HUDEP-2 (cell line): Measurements from ENCODE around the gene ANKS3.

ENCODE experiments used
- DNase-seq, 76 experiments: peaks; one replicate each; lab custom pipeline; 2025; ENCODE audit not compliant: unreplicated experiment in 76 of 76; lab: John Stamatoyannopoulos, UW

The ANKS3 gene

GRCh38 chr16:4698321-4699045, 35.6 kb downstream of the ANKS3 start:
- DNase-seq = no peak

DNA sequence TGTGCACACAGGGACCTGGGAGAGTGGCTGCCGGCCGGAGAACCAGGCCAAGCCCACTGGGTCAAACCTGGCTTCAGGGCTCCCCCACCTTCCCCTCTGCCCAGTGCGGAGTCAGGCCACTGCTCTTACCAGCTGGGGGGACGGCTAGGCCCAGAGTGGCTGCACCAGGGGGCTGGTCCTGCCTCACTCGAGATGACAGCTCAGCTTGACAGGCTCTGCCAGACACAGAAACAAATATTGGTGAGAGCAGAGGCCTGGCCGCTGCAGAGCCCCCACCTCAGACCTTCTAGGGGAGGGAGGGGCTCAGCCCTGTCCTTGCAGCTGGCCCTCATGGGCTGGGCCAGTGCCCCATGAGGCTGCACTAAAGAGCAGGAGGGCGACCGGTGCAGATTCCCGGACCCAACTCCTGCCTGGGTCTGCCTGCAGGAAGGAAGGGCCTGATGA, 36.2 kb downstream of the ANKS3 start:
- DNase-seq = no peak

GRCh38 chr16:4696905-4697847, 36.9 kb downstream of the ANKS3 start:
- no peak for DNase-seq

GRCh38 chr16:4696172-4696904, 37.7 kb downstream of the ANKS3 start:
- DNase-seq = peak in 71 of 76 experiments; percentile 24 to 81 (median 53)

DNA sequence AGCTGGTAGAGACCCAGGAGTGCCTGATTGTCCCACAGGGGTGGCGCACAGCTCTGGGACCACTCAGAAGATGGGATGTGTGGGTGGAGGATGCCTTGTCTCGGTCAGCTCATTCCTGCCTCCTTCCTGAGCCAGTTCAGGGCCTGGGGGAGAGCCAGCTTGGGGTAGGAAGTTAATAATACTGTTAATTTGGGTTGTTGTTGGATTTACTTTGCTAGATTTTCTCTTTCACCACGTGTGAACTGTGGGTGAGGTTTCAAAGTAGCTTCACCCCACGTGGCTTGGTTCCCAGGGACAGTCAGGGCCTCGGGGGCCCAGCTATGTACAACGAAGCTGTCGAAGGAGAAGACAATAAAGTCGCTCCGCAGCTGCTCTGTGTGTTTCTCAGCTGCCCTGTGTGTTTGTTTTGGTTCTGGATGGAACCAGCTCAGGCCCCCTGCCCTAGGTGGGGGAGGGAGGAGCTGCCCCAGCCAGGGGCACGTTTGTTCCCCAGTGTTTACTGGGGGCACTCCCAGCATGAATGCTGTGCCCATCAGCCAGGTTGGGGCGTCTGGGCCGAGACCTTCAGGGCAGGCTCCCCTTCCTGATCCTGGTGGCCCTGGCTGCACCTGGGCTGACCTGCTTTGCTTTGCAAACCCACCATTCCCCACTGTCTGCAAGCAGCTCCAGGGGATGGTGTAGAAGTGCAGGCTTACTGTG, 38.4 kb downstream of the ANKS3 start:
- DNase-seq = no peak

- peak in 13 of 76 experiments; percentile 4 to 33 (median 12) for DNase-seq
These were observed 39.2 kb downstream of the ANKS3 start for GRCh38 chr16:4694642-4695451.

DNA sequence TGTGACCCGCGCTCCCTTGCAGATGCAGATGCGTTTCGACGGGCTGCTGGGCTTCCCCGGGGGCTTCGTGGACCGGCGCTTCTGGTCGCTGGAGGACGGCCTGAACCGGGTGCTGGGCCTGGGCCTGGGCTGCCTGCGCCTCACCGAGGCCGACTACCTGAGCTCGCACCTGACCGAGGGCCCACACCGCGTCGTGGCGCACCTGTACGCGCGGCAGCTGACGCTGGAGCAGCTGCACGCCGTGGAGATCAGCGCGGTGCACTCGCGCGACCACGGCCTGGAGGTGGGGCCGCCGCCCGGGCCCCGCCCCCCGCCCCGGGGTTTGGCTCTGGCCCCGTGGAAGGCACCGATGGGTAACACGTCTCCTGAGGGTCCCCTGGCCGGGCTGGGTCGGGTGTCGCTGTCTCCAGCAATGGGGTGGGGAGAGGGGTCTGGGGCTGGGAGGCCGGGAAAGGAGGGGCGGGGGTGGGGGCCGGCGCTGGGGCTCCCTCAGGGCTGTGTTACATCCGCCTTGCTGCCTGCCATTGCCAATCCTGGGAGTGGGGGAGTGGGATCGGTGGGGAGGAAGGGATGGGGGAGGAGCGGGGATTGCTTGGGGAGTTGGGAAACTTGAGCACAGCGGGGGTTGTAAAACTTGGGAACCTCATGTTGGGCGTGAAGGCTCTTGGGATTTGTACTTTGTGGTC, 40.0 kb downstream of the ANKS3 start:
- peak in 10 of 76 experiments; percentile 8 to 44 (median 16) for DNase-seq

DNA sequence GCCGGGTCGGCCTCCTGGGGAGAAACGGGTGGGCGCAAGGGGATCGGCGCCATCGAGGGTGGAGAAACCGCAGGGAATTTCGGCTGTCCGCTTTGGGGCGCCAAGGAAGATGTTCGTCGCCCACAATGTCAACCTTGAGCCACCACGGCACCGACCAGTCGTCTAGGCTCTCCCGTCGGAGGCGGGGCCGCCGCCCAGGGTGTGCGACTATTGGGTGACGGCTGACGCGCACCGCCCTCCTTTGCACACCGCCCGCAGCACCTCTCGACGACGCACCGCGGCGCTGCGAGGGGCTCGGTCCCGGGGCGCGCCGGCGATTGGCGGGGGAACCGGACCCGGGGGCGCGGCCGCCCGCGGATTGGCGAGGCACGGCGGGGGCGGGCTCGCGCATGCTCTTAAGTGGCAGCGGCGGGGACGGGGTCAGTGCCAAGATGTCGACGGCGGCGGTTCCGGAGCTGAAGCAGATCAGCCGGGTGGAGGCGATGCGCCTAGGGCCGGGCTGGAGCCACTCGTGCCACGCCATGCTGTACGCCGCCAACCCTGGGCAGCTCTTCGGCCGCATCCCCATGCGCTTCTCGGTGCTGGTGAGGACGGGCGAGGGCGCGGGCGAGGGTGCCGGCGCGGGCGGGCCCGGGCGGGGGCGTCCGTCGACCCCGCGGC, 40.6 kb downstream of the ANKS3 start, which contains the start of gene NUDT16L1:
TSS of gene NUDT16L1 (plus strand) at position 267 of the 660 bp plus-strand sequence. CDS start at position 432, 165 bp downstream.
- peak in 75 of 76 experiments; percentile 36 to 97 (median 93) for DNase-seq

DNA sequence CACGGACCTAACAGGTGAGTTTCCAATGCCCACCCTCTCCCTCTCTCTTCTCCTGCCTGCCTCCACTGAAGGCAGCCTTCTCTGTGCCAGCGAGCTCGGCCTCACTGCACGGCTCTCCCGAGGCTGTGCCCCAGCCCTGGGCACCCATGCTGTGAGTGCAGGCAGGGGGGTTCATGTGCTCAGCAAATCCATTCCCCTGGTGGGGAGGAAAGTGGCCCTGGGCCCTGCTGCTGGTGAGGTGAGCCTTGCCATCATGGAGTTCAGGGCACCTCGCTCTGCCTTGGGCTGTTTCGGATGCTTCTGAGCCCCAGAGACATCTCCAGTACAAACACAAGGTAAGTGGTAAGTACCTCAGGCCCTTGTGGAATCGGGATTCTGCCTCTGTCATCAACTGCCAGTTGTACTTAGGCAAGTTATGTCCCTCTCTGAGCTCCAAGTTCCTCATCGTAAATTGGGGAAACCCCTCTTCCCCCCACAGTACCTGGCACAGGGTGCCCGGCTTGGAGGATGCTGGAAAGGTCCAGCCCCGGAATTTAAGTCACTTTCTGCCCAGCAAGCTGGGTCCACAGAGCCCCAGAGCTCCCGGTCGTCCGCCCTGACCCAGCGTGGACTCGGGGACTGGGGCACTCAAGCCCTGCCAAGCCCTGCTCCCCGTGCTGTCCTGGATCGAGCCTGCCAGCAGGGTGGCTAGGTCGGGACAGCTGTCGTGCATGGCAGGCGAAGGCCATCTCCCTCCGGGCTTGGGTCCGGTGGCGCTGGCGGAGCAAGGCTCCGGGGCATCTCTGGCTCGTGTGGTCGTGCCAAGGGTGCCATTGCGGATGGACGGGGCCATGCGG, 41.4 kb downstream of the ANKS3 start:
- DNase-seq = peak in 1 of 76 experiments; percentile 43

DNA sequence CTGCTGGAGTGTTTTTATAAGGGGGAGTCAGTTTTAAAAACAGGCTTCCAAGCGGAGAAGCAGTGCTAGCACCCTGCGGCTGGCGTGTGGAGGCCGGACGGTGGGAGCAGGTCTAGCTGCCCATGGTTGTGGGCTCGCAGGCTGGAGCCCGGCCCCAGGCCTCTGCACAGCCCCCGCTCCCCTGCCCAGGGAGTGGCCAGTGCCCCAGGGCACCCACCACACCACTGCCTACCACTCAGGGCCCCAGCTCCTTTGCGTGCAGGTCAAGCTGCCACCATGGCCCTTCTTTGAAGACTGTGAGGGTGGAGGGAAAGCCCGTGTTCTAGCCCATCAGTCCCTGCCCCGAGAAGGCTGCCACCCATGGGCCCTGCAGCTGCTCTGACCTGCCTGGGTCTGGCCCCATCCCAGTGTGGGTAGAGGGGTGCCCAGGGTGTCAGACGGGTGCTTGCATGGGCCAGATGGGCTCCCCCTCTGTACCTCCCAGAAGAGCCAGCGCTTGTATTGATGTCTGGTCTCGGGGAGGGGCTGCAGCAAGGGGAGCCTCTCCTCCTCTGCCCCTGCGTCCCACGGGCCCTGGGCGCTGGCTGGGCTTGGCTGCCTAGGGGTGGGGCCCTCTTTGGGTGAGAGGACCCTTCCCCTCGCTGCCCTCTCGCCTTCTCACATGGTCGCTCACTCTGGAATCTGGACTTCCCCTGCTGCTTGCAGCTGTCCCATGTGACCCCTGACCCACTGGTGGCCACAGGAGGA, 42.2 kb downstream of the ANKS3 start:
- DNase-seq = no peak

DNA sequence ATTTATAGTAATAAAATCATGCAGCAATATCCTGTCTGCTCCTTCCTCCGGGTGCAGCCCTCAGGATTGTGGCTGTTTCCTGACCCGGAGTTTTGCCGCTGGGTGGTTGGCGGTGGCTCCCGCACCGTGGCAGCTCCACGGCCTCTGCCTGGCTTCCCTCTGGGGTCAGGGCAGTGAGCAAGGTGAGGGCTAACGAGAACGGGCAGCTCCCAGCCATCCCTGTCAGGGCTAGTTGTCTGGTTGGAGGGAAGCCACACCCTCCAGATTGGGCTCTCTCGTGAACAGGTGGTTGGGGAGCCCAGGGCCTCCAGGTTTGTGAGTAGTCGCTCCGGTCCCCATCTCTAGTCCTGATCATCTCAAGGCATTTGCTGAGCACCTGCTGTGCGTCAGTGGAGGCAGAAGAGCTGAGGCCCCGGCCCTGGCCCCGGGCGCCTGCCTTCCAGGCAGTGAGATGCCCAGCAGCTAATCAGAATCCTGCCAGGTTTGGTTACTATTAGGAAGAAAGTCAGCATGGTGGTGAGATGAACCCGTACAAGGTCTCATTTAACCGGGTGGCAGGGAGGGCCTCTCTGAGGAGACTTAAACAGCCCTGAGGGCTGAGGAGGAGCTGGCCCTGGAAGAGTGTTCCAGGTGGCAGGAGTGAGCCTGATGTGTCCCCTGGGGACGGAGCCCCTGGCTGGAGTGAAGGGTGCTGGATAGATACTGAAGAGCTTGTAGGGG, 43.0 kb downstream of the ANKS3 start:
- DNase-seq = no peak

DNA sequence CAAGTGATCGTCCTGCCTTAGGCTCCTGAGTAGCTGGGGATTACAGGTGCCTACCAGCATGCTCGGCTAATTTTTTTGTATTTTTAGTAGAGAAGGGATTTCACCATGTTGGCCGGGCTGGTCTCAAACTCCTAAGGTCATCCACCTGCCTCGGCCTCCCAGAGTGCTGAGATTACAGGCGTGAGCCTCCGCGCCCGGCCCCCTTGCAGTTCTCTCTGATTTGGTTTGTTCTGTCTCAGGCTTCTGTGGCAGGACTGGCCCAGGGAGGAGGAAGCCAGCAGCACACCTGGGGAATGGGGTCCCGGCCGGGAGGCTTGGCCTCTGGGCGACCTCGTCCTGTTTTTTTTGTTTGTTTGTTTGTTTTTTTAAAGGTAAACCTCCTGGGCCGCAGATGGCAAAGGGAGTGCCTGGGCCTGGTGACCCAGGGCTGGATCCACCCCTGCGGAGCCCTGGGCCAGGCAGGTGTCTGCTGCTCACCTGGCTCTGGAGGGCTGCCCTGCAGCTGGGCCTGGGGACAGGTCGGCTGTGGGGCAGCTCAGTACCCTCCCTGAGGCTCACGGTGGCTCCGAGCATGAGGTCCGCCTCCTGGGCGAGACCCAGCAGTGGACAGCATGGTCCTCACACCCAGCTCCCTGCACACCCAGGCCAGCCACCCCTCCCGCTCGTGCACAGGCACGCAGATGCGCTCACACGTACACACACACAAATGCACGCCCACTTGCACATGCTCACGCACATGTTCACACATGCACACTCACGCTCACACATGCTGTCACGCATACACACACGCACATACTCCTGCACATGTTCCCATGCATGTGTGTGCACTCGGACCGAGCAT, 44.0 kb downstream of the ANKS3 start:
- no peak for DNase-seq

DNA sequence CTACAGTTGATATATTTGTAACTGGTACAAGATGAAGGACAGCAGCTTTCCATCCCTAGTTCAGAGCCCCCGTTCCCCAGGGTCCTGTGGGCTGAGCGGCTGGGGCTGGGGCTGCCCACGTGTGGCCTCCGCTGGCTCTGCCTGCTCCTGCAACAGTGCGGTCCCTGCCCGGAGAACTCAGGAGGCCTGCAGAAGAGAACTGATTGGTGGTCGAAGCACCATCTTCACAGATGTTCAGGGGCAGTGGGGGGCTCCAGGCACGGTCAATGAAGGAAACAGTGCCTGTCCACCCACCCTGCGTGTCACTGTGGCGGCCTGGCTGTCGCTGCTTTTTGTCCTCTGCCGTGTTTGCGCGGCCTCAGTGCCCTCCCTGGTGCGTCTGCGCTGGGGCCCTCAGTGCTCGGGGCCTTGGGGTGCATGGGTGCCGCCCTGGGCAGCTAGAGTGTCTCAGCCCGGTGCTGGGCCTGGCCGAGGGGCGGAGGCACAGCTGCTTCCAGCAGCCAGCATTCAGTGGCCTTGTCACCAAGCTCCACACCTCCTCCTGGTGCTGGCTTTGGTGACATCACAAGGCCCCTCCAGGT, 44.9 kb downstream of the ANKS3 start:
- DNase-seq = no peak

DNA sequence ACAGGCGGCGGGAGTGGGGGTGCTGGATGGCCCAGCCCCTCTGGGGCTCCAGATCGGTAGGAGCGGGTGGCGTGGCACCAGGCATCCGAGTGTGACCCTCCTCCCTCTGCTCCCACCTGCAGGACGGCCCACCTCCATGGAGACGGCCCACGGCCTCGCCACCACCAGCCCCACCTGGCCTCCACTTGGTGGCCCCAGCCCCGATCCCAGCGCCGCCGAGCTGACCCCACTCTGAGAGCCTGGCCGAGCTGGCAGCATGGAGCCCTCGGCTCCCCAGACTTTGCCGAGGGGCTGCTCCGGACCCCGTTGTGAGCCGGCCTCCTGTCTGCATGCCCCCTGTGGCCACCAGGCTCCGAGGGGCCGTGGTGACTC, 45.4 kb downstream of the ANKS3 start:
- no peak for DNase-seq
